ENCODE measurements around the gene MOV10.

DNA sequence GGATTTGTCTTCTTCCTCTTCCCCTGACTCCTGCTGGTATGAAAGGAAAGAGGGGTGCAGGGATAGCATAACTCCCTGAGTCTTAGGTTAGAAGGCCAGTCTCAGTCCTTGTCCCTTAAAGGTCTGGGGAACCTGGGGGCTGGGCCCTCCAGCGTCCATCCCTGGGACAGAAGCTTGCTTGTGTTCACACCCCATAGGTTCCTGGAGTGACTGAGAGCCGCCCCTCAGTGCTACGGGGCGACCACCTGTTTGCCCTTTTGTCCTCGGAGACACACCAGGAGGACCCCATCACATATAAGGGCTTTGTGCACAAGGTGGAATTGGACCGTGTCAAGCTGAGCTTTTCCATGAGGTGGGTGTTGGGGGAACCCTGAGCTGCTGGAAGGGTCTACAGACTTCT, 19.4 kb downstream of the MOV10 start:
- TF ChIP-seq POLR2A (IDR thresholded peaks at IDR 0.05) (no peak), POLR2AphosphoS5 (IDR thresholded peaks at IDR 0.05; ENCODE audit: insufficient read depth in 1 of 2, low read depth in 1 of 2) (no peak)
- TF ChIP-seq, protein P1, sequence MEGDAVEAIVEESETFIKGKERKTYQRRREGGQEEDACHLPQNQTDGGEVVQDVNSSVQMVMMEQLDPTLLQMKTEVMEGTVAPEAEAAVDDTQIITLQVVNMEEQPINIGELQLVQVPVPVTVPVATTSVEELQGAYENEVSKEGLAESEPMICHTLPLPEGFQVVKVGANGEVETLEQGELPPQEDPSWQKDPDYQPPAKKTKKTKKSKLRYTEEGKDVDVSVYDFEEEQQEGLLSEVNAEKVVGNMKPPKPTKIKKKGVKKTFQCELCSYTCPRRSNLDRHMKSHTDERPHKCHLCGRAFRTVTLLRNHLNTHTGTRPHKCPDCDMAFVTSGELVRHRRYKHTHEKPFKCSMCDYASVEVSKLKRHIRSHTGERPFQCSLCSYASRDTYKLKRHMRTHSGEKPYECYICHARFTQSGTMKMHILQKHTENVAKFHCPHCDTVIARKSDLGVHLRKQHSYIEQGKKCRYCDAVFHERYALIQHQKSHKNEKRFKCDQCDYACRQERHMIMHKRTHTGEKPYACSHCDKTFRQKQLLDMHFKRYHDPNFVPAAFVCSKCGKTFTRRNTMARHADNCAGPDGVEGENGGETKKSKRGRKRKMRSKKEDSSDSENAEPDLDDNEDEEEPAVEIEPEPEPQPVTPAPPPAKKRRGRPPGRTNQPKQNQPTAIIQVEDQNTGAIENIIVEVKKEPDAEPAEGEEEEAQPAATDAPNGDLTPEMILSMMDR (IDR thresholded peaks at IDR 0.05): no peak
